ENCODE data around the gene PPCDC. TPM values are rescaled to one million over a fixed set of nuclear protein-coding genes. Genes with fewer than 3 reads are reported as not detected.

The PPCDC gene
- total RNA-seq, 1 experiment from 2014 or later = 18.0 TPM

DNA sequence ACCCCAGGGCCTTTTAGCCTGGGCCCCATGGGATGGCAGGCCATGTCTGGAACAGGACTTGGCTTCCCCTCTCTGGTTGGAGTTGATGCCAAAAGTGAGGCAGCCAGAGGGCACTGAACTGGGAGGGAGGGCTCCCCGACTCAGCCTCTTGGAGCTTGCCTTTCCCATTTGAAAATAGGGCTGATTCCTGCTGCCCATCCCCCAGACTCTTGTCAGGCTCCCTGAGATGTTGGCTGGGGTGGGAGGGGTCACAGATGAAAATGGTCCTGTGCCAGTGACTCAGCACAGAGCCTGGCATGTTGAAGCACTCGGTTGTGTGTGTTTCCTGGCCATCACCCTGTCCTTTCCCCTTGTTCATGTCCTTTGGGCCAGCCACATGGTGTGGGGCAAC is 6.6 kb downstream of the PPCDC start:
- Histone ChIP-seq H3K4me2 (ENCODE audit: low read length) (peak overlapping the region; percentile 15; the same call in 1 of the 2 replicates), H4K20me1 (ENCODE audit: insufficient read depth) (no peaks in the 10 kb centered on the region), H3K4me1 (ENCODE audit: control insufficient read depth in 1 of 2, insufficient read depth in 2 of 2, low read length in 2 of 2) (peaks cover 10 to 21% of the 10 kb centered on the region in 2 experiments; a peak in 3 of 4 replicates), H3K36me3 (ENCODE audit: control insufficient read depth in 1 of 2, insufficient read depth in 2 of 2, low read length in 2 of 2) (peaks cover 2 to 15% of the 10 kb centered on the region in 2 experiments; a peak in 2 of 4 replicates), H3K9me2 (ENCODE audit: insufficient read depth) (no peaks in the 10 kb centered on the region), H3K27me3 (ENCODE audit: insufficient read depth, low read length) (no peaks in the 10 kb centered on the region), H3K9me3 (ENCODE audit: control insufficient read depth in 1 of 2, insufficient read depth in 1 of 2, low read depth in 1 of 2, low read length in 2 of 2) (no peaks in the 10 kb centered on the region), H3K9ac (ENCODE audit: low read length) (no peak overlapping the region), H3K4me3 (replicated peaks in 1 of 2; ENCODE audit: low read depth in 1 of 2, low read length in 2 of 2) (no peak overlapping the region), H3K27ac (ENCODE audit: low read depth, low read length) (no peak overlapping the region; the same call in 1 of the 2 replicates), H2AFZ (ENCODE audit: low read depth, low read length, poor library complexity, severe bottlenecking) (no peak overlapping the region), H3K79me2 (ENCODE audit: insufficient read depth, low read length) (peaks cover 23% of the 10 kb centered on the region)
- ChIA-PET CTCF (interaction anchor here (0.9 to 3.4 kb wide), 6 partner anchors 171 to 402 kb away, joined by 3 to 33 read pairs (median 8); partner anchors contain the start of gene C15orf39), RAD21 (ENCODE audit: low non-redundant PET in 1 of 2, low total read pairs in 2 of 2, uncharacterized antibody in 2 of 2, unreplicated experiment in 2 of 2) (interaction anchor here (1.4 to 3.0 kb wide), 3 partner anchors 172 to 174 kb away, joined by 3 to 10 read pairs (median 7); partner anchors contain the start of gene C15orf39 (in 1 of the 2)), POLR2A (interaction anchor here (1.0 to 1.1 kb wide), 2 partner anchors 172 to 174 kb away, joined by 7 to 8 read pairs; partner anchors contain the start of gene C15orf39)
- no peak for ATAC-seq
- DNase-seq (ENCODE audit: low read depth, low spot score) = no peak
- BruUV-seq (replicated peaks) = no TSS peak
- TF ChIP-seq, protein P1, sequence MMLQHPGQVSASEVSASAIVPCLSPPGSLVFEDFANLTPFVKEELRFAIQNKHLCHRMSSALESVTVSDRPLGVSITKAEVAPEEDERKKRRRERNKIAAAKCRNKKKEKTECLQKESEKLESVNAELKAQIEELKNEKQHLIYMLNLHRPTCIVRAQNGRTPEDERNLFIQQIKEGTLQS (IDR thresholded peaks at IDR 0.05) = no peak
- no peak for TF ChIP-seq JUND (IDR thresholded peaks at IDR 0.05)
- TF ChIP-seq RAD21 (IDR thresholded peaks at IDR 0.05; ENCODE audit: low read depth) = no peak
- no peak for TF ChIP-seq ZNF274 (IDR thresholded peaks at IDR 0.05; ENCODE audit: low read depth, low read length)
- TF ChIP-seq, protein P2, sequence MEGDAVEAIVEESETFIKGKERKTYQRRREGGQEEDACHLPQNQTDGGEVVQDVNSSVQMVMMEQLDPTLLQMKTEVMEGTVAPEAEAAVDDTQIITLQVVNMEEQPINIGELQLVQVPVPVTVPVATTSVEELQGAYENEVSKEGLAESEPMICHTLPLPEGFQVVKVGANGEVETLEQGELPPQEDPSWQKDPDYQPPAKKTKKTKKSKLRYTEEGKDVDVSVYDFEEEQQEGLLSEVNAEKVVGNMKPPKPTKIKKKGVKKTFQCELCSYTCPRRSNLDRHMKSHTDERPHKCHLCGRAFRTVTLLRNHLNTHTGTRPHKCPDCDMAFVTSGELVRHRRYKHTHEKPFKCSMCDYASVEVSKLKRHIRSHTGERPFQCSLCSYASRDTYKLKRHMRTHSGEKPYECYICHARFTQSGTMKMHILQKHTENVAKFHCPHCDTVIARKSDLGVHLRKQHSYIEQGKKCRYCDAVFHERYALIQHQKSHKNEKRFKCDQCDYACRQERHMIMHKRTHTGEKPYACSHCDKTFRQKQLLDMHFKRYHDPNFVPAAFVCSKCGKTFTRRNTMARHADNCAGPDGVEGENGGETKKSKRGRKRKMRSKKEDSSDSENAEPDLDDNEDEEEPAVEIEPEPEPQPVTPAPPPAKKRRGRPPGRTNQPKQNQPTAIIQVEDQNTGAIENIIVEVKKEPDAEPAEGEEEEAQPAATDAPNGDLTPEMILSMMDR (IDR thresholded peaks at IDR 0.05 in 2 of 3, conservative IDR thresholded peaks at IDR 0.05 in 1 of 3; ENCODE audit: borderline replicate concordance in 1 of 3, insufficient read depth in 1 of 3, low read depth in 2 of 3, low read length in 2 of 3) = no peak
- TF ChIP-seq EZH2phosphoT487 (IDR thresholded peaks at IDR 0.05; ENCODE audit: borderline replicate concordance) = no peak
- TF ChIP-seq EZH2 (IDR thresholded peaks at IDR 0.05) = no peak
- TF ChIP-seq EGR1 (IDR thresholded peaks at IDR 0.05; ENCODE audit: low read depth) = no peak
- TF ChIP-seq, protein P3, sequence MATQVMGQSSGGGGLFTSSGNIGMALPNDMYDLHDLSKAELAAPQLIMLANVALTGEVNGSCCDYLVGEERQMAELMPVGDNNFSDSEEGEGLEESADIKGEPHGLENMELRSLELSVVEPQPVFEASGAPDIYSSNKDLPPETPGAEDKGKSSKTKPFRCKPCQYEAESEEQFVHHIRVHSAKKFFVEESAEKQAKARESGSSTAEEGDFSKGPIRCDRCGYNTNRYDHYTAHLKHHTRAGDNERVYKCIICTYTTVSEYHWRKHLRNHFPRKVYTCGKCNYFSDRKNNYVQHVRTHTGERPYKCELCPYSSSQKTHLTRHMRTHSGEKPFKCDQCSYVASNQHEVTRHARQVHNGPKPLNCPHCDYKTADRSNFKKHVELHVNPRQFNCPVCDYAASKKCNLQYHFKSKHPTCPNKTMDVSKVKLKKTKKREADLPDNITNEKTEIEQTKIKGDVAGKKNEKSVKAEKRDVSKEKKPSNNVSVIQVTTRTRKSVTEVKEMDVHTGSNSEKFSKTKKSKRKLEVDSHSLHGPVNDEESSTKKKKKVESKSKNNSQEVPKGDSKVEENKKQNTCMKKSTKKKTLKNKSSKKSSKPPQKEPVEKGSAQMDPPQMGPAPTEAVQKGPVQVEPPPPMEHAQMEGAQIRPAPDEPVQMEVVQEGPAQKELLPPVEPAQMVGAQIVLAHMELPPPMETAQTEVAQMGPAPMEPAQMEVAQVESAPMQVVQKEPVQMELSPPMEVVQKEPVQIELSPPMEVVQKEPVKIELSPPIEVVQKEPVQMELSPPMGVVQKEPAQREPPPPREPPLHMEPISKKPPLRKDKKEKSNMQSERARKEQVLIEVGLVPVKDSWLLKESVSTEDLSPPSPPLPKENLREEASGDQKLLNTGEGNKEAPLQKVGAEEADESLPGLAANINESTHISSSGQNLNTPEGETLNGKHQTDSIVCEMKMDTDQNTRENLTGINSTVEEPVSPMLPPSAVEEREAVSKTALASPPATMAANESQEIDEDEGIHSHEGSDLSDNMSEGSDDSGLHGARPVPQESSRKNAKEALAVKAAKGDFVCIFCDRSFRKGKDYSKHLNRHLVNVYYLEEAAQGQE (IDR thresholded peaks at IDR 0.05; ENCODE audit: low read depth) = no peak
- no peak for TF ChIP-seq CEBPB (IDR thresholded peaks at IDR 0.05; ENCODE audit: low read depth)
- no peak for TF ChIP-seq SIN3A (IDR thresholded peaks at IDR 0.05; ENCODE audit: low read depth)
- no peak for TF ChIP-seq POLR2A (IDR thresholded peaks at IDR 0.05; ENCODE audit: borderline replicate concordance, extremely low read depth, insufficient read depth, insufficient read length)
- TF ChIP-seq SRF (IDR thresholded peaks at IDR 0.05; ENCODE audit: low read depth) = no peak
- TF ChIP-seq YY1 (IDR thresholded peaks at IDR 0.05; ENCODE audit: extremely low read depth, insufficient replicate concordance, low read depth, low read length) = no peak
- no peak for TF ChIP-seq POLR2AphosphoS5 (IDR thresholded peaks at IDR 0.05; ENCODE audit: low read depth, low read length)
- TF ChIP-seq ELF1 (IDR thresholded peaks at IDR 0.05; ENCODE audit: borderline replicate concordance, low read depth) = no peak
- no peak for TF ChIP-seq FOSL1 (IDR thresholded peaks at IDR 0.05; ENCODE audit: low read depth)
- no peak for TF ChIP-seq TCF7L2 (IDR thresholded peaks at IDR 0.05; ENCODE audit: borderline replicate concordance, extremely low read depth, insufficient read depth, insufficient read length)
- no peak for TF ChIP-seq ZFX (IDR thresholded peaks at IDR 0.05)
- TF ChIP-seq, protein P4, sequence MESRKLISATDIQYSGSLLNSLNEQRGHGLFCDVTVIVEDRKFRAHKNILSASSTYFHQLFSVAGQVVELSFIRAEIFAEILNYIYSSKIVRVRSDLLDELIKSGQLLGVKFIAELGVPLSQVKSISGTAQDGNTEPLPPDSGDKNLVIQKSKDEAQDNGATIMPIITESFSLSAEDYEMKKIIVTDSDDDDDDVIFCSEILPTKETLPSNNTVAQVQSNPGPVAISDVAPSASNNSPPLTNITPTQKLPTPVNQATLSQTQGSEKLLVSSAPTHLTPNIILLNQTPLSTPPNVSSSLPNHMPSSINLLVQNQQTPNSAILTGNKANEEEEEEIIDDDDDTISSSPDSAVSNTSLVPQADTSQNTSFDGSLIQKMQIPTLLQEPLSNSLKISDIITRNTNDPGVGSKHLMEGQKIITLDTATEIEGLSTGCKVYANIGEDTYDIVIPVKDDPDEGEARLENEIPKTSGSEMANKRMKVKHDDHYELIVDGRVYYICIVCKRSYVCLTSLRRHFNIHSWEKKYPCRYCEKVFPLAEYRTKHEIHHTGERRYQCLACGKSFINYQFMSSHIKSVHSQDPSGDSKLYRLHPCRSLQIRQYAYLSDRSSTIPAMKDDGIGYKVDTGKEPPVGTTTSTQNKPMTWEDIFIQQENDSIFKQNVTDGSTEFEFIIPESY (IDR thresholded peaks at IDR 0.05; ENCODE audit: extremely low read depth, insufficient replicate concordance, low read length) = no peak
- intact Hi-C loops (cut with micrococcal nuclease) = no loop called here
